22Rv1 (cell line): ENCODE data around the gene SLC30A1.

Source experiments
- CTCF ChIP-seq: fragments of 450-650 bp; IDR thresholded peaks from 2 replicates; pipeline ENCODE4 v1.5.1; 2017; ENCODE audit warnings: mild to moderate bottlenecking
- ZFX ChIP-seq: fragments of 450-650 bp; IDR thresholded peaks from 2 replicates; pipeline ENCODE4 v1.6.1; 2017; ENCODE audit warnings: antibody characterized with exemption, borderline replicate concordance

- no peak for TF ChIP-seq CTCF
- no peak for TF ChIP-seq ZFX
Observed at GRCh38 chr1:211581526-211581925, 2.6 kb upstream of the SLC30A1 start.
